OCI-LY1 (cell line): Measurements from ENCODE around the gene ANKRD2.
"Not testable (repeated sequence)": the region's sequence is repeated elsewhere in the genome, so short reads cannot be mapped to it uniquely, and the experiment has no call there.

Experiments
- H2AFZ ChIP-seq: fragments of 200-600 bp; sonication (generic), shearing (Covaris generic); 2 replicates; pipeline ENCODE4 v1.6.0; 2014; ENCODE audit warnings: antibody characterized with exemption, mild to moderate bottlenecking, low read length
- H3F3A ChIP-seq: fragments of 200-600 bp; sonication (generic), shearing (Covaris generic); 2 replicates; pipeline ENCODE4 v1.6.0; 2014; ENCODE audit warnings: mild to moderate bottlenecking, antibody characterized with exemption, low read length, moderate library complexity; ENCODE audit not compliant: insufficient read depth
- H3K27ac ChIP-seq: fragments of 200-600 bp; sonication (generic); 2 replicates; pipeline ENCODE4 v1.5.1; 2014; ENCODE audit warnings: low read length, mixed run types, mild to moderate bottlenecking, low read depth; ENCODE audit not compliant: poor library complexity, severe bottlenecking
- H3K27me3 ChIP-seq: fragments of 200-600 bp; sonication (generic); 2 replicates; pipeline ENCODE4 v1.6.0; 2014; ENCODE audit warnings: antibody characterized with exemption, mild to moderate bottlenecking, low read length, moderate library complexity; ENCODE audit not compliant: insufficient read depth
- H3K36me3 ChIP-seq: fragments of 200-600 bp; sonication (generic); 2 replicates; pipeline ENCODE4 v1.6.1; 2014; ENCODE audit warnings: mild to moderate bottlenecking, antibody characterized with exemption, low read length, moderate library complexity, mixed read lengths; ENCODE audit not compliant: insufficient read depth
- H3K4me1 ChIP-seq: fragments of 200-600 bp; sonication (generic); 2 replicates; pipeline ENCODE4 v1.5.1; 2014; ENCODE audit warnings: mild to moderate bottlenecking, low read length, moderate library complexity; ENCODE audit not compliant: insufficient read depth, severe bottlenecking
- H3K4me2 ChIP-seq: fragments of 200-600 bp; sonication (generic), shearing (Covaris generic); 2 replicates; pipeline ENCODE4 v1.6.1; 2014; ENCODE audit warnings: low read length
- H3K4me3 ChIP-seq: fragments of 200-600 bp; sonication (generic); 2 replicates; pipeline ENCODE4 v1.5.1; 2014; ENCODE audit warnings: low read length, low read depth, mild to moderate bottlenecking, mixed read lengths; ENCODE audit not compliant: poor library complexity, severe bottlenecking
- H3K79me2 ChIP-seq: fragments of 200-600 bp; shearing (Covaris generic); 2 replicates; pipeline ENCODE4 v1.6.1; 2016; ENCODE audit warnings: mixed run types, low read length, mixed read lengths; ENCODE audit not compliant: insufficient read depth
- H3K9ac ChIP-seq: fragments of 200-600 bp; sonication (generic), shearing (Covaris generic); 2 replicates; pipeline ENCODE4 v1.6.1; 2014; ENCODE audit warnings: mild to moderate bottlenecking, low read length, mixed read lengths
- H3K9me2 ChIP-seq: fragments of 200-600 bp; sonication (generic), shearing (Covaris generic); 2 replicates; pipeline ENCODE4 v1.6.1; 2014; ENCODE audit warnings: low read depth, mild to moderate bottlenecking, low read length, mixed read lengths
- H3K9me3 ChIP-seq: fragments of 200-600 bp; shearing (Covaris generic); 2 replicates; pipeline ENCODE4 v1.6.1; 2014; ENCODE audit warnings: low read length, mixed read lengths
- H4K20me1 ChIP-seq: fragments of 200-600 bp; sonication (generic), shearing (Covaris generic); 2 replicates; pipeline ENCODE4 v1.6.0; 2016; ENCODE audit warnings: mild to moderate bottlenecking, low read length; ENCODE audit not compliant: insufficient read depth
- CTCF ChIP-seq: fragments of 200-600 bp; sonication (generic), shearing (Covaris generic); IDR thresholded peaks from 2 replicates; pipeline ENCODE4 v1.5.1; 2017; ENCODE audit warnings: mild to moderate bottlenecking, antibody characterized with exemption, low read length, moderate library complexity, mixed read lengths
- EZH2 ChIP-seq: fragments of 200-600 bp; sonication (generic), shearing (Covaris generic); IDR thresholded peaks from 2 replicates; pipeline ENCODE4 v1.8.0; 2017; ENCODE audit warnings: borderline replicate concordance, mixed run types, mild to moderate bottlenecking, antibody characterized with exemption, low read length, moderate library complexity, mixed read lengths

Gene ANKRD2

GRCh38 chr10:97550336-97551149 is 22.0 kb upstream of the ANKRD2 start:
- TF ChIP-seq CTCF (no peak), EZH2 (no peak)
- no peak overlapping the region for H3K9ac ChIP-seq

GRCh38 chr10:97551271-97551670 is 21.3 kb upstream of the ANKRD2 start:
- H3K9me2 ChIP-seq, result no peaks in the 10 kb centered on the region
- H2AFZ ChIP-seq, result no peak overlapping the region
- H3K79me2 ChIP-seq, result no peaks in the 10 kb centered on the region
- no peaks in the 10 kb centered on the region for H3K27me3 ChIP-seq
- no peak overlapping the region for H3K4me2 ChIP-seq
- H3K9ac ChIP-seq, result no peak overlapping the region
- H3F3A ChIP-seq, result no peaks in the 10 kb centered on the region
- no peaks in the 10 kb centered on the region for H3K9me3 ChIP-seq
- no peak overlapping the region for H3K4me3 ChIP-seq
- no peaks in the 10 kb centered on the region for H4K20me1 ChIP-seq
- H3K27ac ChIP-seq, result no peak overlapping the region
- H3K4me1 ChIP-seq, result no peaks in the 10 kb centered on the region
- no peaks in the 10 kb centered on the region; the same call in 1 of the 2 replicates for H3K36me3 ChIP-seq
- TF ChIP-seq CTCF, result no peak
- TF ChIP-seq EZH2, result no peak

More at GRCh38 chr10:97550336-97551149, 22.0 kb upstream of the ANKRD2 start:
- no peaks in the 10 kb centered on the region for H4K20me1 ChIP-seq
- no peak overlapping the region for H3K4me2 ChIP-seq
- H3K9me2 ChIP-seq, result no peaks in the 10 kb centered on the region
- H3F3A ChIP-seq, result no peaks in the 10 kb centered on the region
- H3K27ac ChIP-seq, result no peak overlapping the region
- no peaks in the 10 kb centered on the region for H3K9me3 ChIP-seq
- no peaks in the 10 kb centered on the region for H3K27me3 ChIP-seq
- H3K4me1 ChIP-seq, result no peaks in the 10 kb centered on the region
- H2AFZ ChIP-seq, result no peak overlapping the region
- H3K36me3 ChIP-seq, result no peaks in the 10 kb centered on the region
- H3K79me2 ChIP-seq, result no peaks in the 10 kb centered on the region
- H3K4me3 ChIP-seq, result no peak overlapping the region

GRCh38 chr10:97553575-97554031 is 19.0 kb upstream of the ANKRD2 start:
- no peak overlapping the region for H3K4me2 ChIP-seq
- no peaks in the 10 kb centered on the region for H3K9me2 ChIP-seq
- H3K27ac ChIP-seq, result no peak overlapping the region
- H2AFZ ChIP-seq, result no peak overlapping the region
- no peaks in the 10 kb centered on the region; the same call in 1 of the 2 replicates for H3K36me3 ChIP-seq
- H3K9ac ChIP-seq, result no peak overlapping the region
- H3K4me1 ChIP-seq, result no peaks in the 10 kb centered on the region
- no peaks in the 10 kb centered on the region for H3F3A ChIP-seq
- no peaks in the 10 kb centered on the region for H3K79me2 ChIP-seq
- no peaks in the 10 kb centered on the region for H3K9me3 ChIP-seq
- no peaks in the 10 kb centered on the region for H4K20me1 ChIP-seq
- H3K4me3 ChIP-seq, result no peak overlapping the region
- H3K27me3 ChIP-seq, result no peaks in the 10 kb centered on the region
- TF ChIP-seq EZH2, result no peak
- peak; percentile 43 for TF ChIP-seq CTCF

GRCh38 chr10:97554336-97554735 is 18.2 kb upstream of the ANKRD2 start:
- not testable (repeated sequence) for H3K27ac ChIP-seq, H3K4me2 ChIP-seq, H3K9me2 ChIP-seq, H3K9me3 ChIP-seq, H3K79me2 ChIP-seq, H3K36me3 ChIP-seq, H3K4me3 ChIP-seq, H3K9ac ChIP-seq, H3K4me1 ChIP-seq, H2AFZ ChIP-seq, H3F3A ChIP-seq, H3K27me3 ChIP-seq, H4K20me1 ChIP-seq

GRCh38 chr10:97555541-97555940 is 17.0 kb upstream of the ANKRD2 start:
- not testable (repeated sequence) for H3K36me3 ChIP-seq, H3K4me2 ChIP-seq, H3K4me1 ChIP-seq, H3K9me3 ChIP-seq, H3K4me3 ChIP-seq, H3K27me3 ChIP-seq, H3K27ac ChIP-seq, H3K79me2 ChIP-seq, H2AFZ ChIP-seq, H3K9me2 ChIP-seq, H3F3A ChIP-seq, H4K20me1 ChIP-seq, H3K9ac ChIP-seq
